Liver (tissue), 9 donors: ENCODE results near the gene RBBP6. TPM values are rescaled to one million over a fixed set of nuclear protein-coding genes. Genes with fewer than 3 reads are reported as not detected.
"Not testable (repeated sequence)": the region's sequence is repeated elsewhere in the genome, so short reads cannot be mapped to it uniquely, and the experiment has no call there.

Experiments
- DNase-seq: peaks from one replicate; pipeline ENCODE4 v3.0.0-alpha.2; 2017; ENCODE audit warnings: low spot score
- H3K27ac ChIP-seq, 2 donors: one replicate each; pipeline ENCODE4 v1.7.0; 2013; ENCODE audit warnings: inconsistent platforms in 2 of 2, low read length in 2 of 2, control low read depth in 1 of 2, low read depth in 1 of 2, mild to moderate bottlenecking in 1 of 2
- H3K27me3 ChIP-seq, 4 donors: one replicate each; pipeline versions ENCODE4 v1.6.1 to v1.7.0; 2013; ENCODE audit warnings: low read length in 3 of 4, inconsistent platforms in 1 of 4, mild to moderate bottlenecking in 1 of 4, moderate library complexity in 1 of 4; ENCODE audit not compliant: control insufficient read depth in 4 of 4, insufficient read depth in 4 of 4
- H3K36me3 ChIP-seq, 4 donors: one replicate each; pipeline versions ENCODE4 v1.6.1 to v1.7.0; 2013; ENCODE audit warnings: low read length in 3 of 4, mild to moderate bottlenecking in 3 of 4, low read depth in 1 of 4, moderate library complexity in 1 of 4; ENCODE audit not compliant: control insufficient read depth in 4 of 4, insufficient read depth in 3 of 4
- H3K4me1 ChIP-seq, 4 donors: one replicate each; pipeline versions ENCODE4 v1.6.1 to v1.7.0; 2013; ENCODE audit warnings: low read length in 3 of 4, mild to moderate bottlenecking in 3 of 4, moderate library complexity in 1 of 4; ENCODE audit not compliant: control insufficient read depth in 4 of 4, insufficient read depth in 4 of 4
- H3K4me3 ChIP-seq, 3 donors: one replicate each; pipeline versions ENCODE4 v1.6.1 to v1.7.0; 2013; ENCODE audit warnings: low read length in 3 of 3, control low read depth in 1 of 3, low read depth in 1 of 3, mild to moderate bottlenecking in 1 of 3
- H3K9ac ChIP-seq, 2 donors: one replicate each; pipeline ENCODE4 v1.7.0; 2013; ENCODE audit warnings: low read length in 2 of 2, mild to moderate bottlenecking in 2 of 2, moderate library complexity in 2 of 2, control low read depth in 1 of 2, low read depth in 1 of 2
- H3K9me3 ChIP-seq, 4 donors: one replicate each; pipeline versions ENCODE4 v1.6.1 to v1.7.0; 2013; ENCODE audit warnings: low read length in 3 of 4; ENCODE audit not compliant: control insufficient read depth in 4 of 4
- CTCF ChIP-seq: fragments of 150-350 bp; IDR thresholded peaks from 2 replicates; pipeline ENCODE4 v1.5.1; 2017; ENCODE audit warnings: improper control_type of control experiment, low read depth, low read length; ENCODE audit not compliant: missing input control
- EGR1 ChIP-seq, 2 donors: IDR thresholded peaks; 2 replicates each; pipeline ENCODE4 v1.6.1; 2016 to 2018; ENCODE audit warnings: antibody characterized with exemption in 2 of 2, low read depth in 2 of 2
- FOXA1 ChIP-seq: IDR thresholded peaks from 2 replicates; pipeline ENCODE4 v1.6.1; 2016; ENCODE audit warnings: antibody characterized with exemption
- FOXA2 ChIP-seq: IDR thresholded peaks from 2 replicates; pipeline ENCODE4 v1.6.1; 2016; ENCODE audit warnings: antibody characterized with exemption
- GABPA ChIP-seq, 2 donors: IDR thresholded peaks in 1 of 2; conservative IDR thresholded peaks in 1 of 2; 2 replicates each; pipeline ENCODE4 v1.6.1; 2016; ENCODE audit warnings: antibody characterized with exemption in 2 of 2, mild to moderate bottlenecking in 1 of 2, moderate library complexity in 1 of 2
- HNF4G ChIP-seq: IDR thresholded peaks from 2 replicates; pipeline ENCODE4 v1.6.1; 2016; ENCODE audit warnings: antibody characterized with exemption
- JUND ChIP-seq, 2 donors: IDR thresholded peaks; 2 replicates each; pipeline ENCODE4 v1.6.1; 2016; ENCODE audit warnings: antibody characterized with exemption in 2 of 2
- NR2F2 ChIP-seq: IDR thresholded peaks from 2 replicates; pipeline ENCODE4 v1.6.1; 2016; ENCODE audit warnings: antibody characterized with exemption
- RAD21 ChIP-seq, 2 donors: IDR thresholded peaks; 2 replicates each; pipeline ENCODE4 v1.6.1; 2016; ENCODE audit warnings: antibody characterized with exemption in 2 of 2, mild to moderate bottlenecking in 2 of 2
- RXRA ChIP-seq, 2 donors: IDR thresholded peaks; 2 replicates each; pipeline ENCODE4 v1.6.1; 2017 to 2018; ENCODE audit warnings: antibody characterized with exemption in 2 of 2, mild to moderate bottlenecking in 1 of 2
- SP1 ChIP-seq: IDR thresholded peaks from 2 replicates; pipeline ENCODE4 v1.6.1; 2018; ENCODE audit warnings: antibody characterized with exemption, mild to moderate bottlenecking
- TAF1 ChIP-seq: conservative IDR thresholded peaks from 2 replicates; pipeline ENCODE4 v1.6.1; 2016; ENCODE audit warnings: antibody characterized with exemption, mild to moderate bottlenecking
- YY1 ChIP-seq: IDR thresholded peaks from 2 replicates; pipeline ENCODE4 v1.6.1; 2016; ENCODE audit warnings: antibody characterized with exemption, mild to moderate bottlenecking
- ZBTB33 ChIP-seq: IDR thresholded peaks from 2 replicates; pipeline ENCODE4 v1.6.1; 2016; ENCODE audit warnings: antibody characterized with exemption
- WGBS: extraction: QIAGEN DNeasy Blood & Tissue Kit; methylation state at CpG from one replicate; pipeline ENCODE4 v1.1.7; 2013; 5-methylcytosine and 5-hydroxymethylcytosine counted together
- polyA plus RNA-seq, 2 donors: library from polyadenylated mRNA; stranded (reverse) in 1 of 2; unstranded in 1 of 2; fragments of 200-250 nt in 1 of 2; fragments of >200 nt in 1 of 2; fragmentation: Nextera tagmentation in 1 of 2; extraction: Ambion mirVana in 1 of 2; gene quantifications; one replicate each; pipeline versions ENCODE4 v1.2.1 to v1.2.3, GENCODE V29; 2013 to 2015
- total RNA-seq, 2 donors: library from RNA; depleted of rRNA; stranded (reverse); fragments of >200 nt; gene quantifications; one replicate each; pipeline ENCODE4 v1.2.3, GENCODE V29; 2014
- TF ChIP-seq, protein P1 (sequence below): IDR thresholded peaks from 2 replicates; pipeline ENCODE4 v1.6.1; 2016; ENCODE audit warnings: antibody characterized with exemption
- TF ChIP-seq, protein P2 (sequence below): IDR thresholded peaks from 2 replicates; pipeline ENCODE4 v1.6.1; 2016; ENCODE audit warnings: antibody characterized with exemption, mild to moderate bottlenecking
- TF ChIP-seq, protein P3 (sequence below): IDR thresholded peaks from 2 replicates; pipeline ENCODE4 v1.6.1; 2016; ENCODE audit warnings: antibody characterized with exemption
- donor health status: healthy.
- donor health status: healthy.
- donor health status: healthy.
- donor health status: healthy.
- donor health status: healthy.

RBBP6 gene
- total and polyA plus RNA-seq, 4 donors = 8.1 to 35.8 (median 11.8) TPM

GRCh38 chr16:24493821-24494220 is 45.5 kb upstream of the RBBP6 start:
- Histone ChIP-seq H3K4me1 (no peaks in the 10 kb centered on the region), H3K4me3 (no peak overlapping the region), H3K9ac (no peak overlapping the region), H3K36me3 (no peaks in the 10 kb centered on the region), H3K27me3 (peaks cover 0 to 3% (median 1%) of the 10 kb centered on the region in 4 donors), H3K9me3 (peaks cover 0 to 7% (median 4%) of the 10 kb centered on the region in 4 donors), H3K27ac (no peak overlapping the region)
- 83% methylated on average over 7 of the region's 7 CpGs for WGBS
- no peak for DNase-seq
- no peak for TF ChIP-seq ZBTB33
- TF ChIP-seq YY1 = no peak
- TF ChIP-seq, protein P1, sequence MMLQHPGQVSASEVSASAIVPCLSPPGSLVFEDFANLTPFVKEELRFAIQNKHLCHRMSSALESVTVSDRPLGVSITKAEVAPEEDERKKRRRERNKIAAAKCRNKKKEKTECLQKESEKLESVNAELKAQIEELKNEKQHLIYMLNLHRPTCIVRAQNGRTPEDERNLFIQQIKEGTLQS = no peak
- no peak for TF ChIP-seq FOXA2
- TF ChIP-seq HNF4G = no peak
- no peak for TF ChIP-seq RAD21 (IDR thresholded peaks at IDR 0.05)
- TF ChIP-seq SP1 = no peak

- not testable (repeated sequence) for H3K27ac ChIP-seq, DNase-seq, H3K4me3 ChIP-seq, H3K27me3 ChIP-seq, H3K36me3 ChIP-seq, H3K4me1 ChIP-seq, H3K9ac ChIP-seq, H3K9me3 ChIP-seq
- 54% methylated on average over 9 of the region's 9 CpGs for WGBS
Observed at GRCh38 chr16:24495207-24495606, 44.2 kb upstream of the RBBP6 start.

DNA sequence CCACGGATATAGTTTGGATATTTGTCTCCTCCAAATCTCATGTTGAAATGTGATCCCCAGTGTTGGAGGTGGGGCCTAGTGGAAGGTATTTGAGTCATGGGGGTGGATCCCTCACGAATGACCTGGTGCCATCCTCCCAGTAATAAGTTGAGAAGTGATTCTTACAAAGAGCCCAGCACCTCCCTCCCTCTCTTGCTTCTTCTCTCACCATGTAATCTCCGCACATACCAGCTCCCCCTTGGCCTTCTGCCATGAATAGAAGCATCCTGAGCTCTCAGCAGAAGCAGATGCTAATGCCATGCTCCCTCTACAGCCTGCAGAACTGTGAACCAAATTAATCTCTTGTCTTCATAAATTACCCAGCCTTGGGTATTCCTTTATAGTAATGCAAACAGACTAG is 41.9 kb upstream of the RBBP6 start:
- no peaks in the 10 kb centered on the region for H3K9me3 ChIP-seq
- no peak for DNase-seq
- H3K36me3 ChIP-seq = no peaks in the 10 kb centered on the region
- peaks cover 0 to 6% (median 2%) of the 10 kb centered on the region in 4 donors for H3K27me3 ChIP-seq
- TF ChIP-seq YY1 (no peak), JUND (IDR thresholded peaks at IDR 0.05) (no peak), GABPA (IDR thresholded peaks at IDR 0.05 in 1 of 2, conservative IDR thresholded peaks at IDR 0.05 in 1 of 2) (no peak), RAD21 (IDR thresholded peaks at IDR 0.05) (no peak), TAF1 (no peak), FOXA1 (no peak), RXRA (IDR thresholded peaks at IDR 0.05) (no peak), EGR1 (IDR thresholded peaks at IDR 0.05; ENCODE audit: low read depth in 2 of 2) (no peak), SP1 (no peak), HNF4G (no peak), ZBTB33 (no peak), NR2F2 (no peak), FOXA2 (no peak), CTCF (no peak)
- TF ChIP-seq, protein P2, sequence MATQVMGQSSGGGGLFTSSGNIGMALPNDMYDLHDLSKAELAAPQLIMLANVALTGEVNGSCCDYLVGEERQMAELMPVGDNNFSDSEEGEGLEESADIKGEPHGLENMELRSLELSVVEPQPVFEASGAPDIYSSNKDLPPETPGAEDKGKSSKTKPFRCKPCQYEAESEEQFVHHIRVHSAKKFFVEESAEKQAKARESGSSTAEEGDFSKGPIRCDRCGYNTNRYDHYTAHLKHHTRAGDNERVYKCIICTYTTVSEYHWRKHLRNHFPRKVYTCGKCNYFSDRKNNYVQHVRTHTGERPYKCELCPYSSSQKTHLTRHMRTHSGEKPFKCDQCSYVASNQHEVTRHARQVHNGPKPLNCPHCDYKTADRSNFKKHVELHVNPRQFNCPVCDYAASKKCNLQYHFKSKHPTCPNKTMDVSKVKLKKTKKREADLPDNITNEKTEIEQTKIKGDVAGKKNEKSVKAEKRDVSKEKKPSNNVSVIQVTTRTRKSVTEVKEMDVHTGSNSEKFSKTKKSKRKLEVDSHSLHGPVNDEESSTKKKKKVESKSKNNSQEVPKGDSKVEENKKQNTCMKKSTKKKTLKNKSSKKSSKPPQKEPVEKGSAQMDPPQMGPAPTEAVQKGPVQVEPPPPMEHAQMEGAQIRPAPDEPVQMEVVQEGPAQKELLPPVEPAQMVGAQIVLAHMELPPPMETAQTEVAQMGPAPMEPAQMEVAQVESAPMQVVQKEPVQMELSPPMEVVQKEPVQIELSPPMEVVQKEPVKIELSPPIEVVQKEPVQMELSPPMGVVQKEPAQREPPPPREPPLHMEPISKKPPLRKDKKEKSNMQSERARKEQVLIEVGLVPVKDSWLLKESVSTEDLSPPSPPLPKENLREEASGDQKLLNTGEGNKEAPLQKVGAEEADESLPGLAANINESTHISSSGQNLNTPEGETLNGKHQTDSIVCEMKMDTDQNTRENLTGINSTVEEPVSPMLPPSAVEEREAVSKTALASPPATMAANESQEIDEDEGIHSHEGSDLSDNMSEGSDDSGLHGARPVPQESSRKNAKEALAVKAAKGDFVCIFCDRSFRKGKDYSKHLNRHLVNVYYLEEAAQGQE = no peak
- TF ChIP-seq, protein P1 = no peak
- TF ChIP-seq, protein P3, sequence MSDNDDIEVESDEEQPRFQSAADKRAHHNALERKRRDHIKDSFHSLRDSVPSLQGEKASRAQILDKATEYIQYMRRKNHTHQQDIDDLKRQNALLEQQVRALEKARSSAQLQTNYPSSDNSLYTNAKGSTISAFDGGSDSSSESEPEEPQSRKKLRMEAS = no peak
- no peaks in the 10 kb centered on the region for H3K4me1 ChIP-seq
- no peak overlapping the region for H3K27ac ChIP-seq
- no peak overlapping the region for H3K9ac ChIP-seq
- no peak overlapping the region for H3K4me3 ChIP-seq
- WGBS = 43% methylated on average over 3 of the region's 3 CpGs
